Suppressor macrophage treated with lipopolysaccharide for 4 hours (primary cell): ENCODE data around the gene PTPRD.
"Not testable (repeated sequence)": the region's sequence is repeated elsewhere in the genome, so short reads cannot be mapped to it uniquely, and the experiment has no call there.

Experiments used
- DNase-seq: peaks from one replicate; pipeline ENCODE4 v3.0.0-alpha.2; 2020

PTPRD gene

DNA sequence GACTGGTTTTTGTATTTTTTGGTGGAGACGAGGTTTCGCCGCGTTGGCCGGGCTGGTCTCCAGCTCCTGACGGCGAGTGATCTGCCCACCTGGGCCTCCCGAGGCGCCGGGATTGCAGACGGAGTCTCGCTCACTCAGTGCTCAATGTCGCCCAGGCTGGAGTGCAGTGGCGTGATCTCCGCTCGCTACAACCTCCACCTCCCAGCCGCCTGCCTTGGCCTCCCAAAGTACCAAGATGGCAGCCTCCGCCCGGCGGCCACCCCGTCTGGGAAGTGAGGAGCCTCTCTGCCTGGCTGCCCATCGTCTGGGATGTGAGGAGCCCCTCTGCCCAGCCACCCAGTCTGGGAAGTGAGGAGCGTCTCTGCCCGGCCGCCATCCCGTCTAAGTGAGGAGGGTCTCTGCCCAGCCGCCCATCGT is 163.6 kb downstream of the PTPRD start:
- DNase-seq: not testable (repeated sequence)

DNA sequence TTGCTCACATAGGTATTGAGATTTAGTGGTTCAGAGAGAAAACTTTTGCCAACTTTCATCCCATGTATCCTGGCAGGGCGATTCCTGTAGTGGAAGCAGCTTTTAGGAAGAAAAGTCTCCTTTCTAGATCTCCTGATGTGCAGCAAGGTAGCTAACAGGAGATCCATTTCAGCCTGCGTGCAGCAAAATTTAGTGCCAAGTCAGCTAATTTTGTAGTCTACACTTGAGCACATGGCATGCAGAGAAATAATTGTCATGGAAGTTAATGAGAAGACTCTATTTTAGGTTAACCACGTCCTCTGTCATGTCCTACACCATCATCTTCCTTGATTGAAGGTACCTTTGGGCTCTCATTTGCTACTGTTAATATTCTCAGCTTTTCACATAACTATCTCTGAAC is 165.8 kb downstream of the PTPRD start:
- DNase-seq: no peak

DNA sequence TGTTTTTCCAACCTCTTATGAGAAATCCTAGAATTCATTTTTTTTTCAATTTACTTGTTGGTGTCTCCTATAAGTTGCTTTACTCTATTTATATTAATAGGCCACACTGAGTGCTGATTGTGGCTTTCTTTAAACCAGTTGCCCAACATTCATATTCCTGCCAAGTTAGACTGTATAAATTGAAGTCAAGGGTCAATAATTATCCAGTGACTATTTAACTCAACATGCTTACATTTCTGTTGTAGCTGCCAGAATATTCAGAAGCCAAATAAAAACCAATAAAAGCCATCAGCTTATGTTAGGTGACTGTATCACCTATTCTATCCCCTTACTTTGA is 169.0 kb downstream of the PTPRD start:
- DNase-seq: no peak

DNA sequence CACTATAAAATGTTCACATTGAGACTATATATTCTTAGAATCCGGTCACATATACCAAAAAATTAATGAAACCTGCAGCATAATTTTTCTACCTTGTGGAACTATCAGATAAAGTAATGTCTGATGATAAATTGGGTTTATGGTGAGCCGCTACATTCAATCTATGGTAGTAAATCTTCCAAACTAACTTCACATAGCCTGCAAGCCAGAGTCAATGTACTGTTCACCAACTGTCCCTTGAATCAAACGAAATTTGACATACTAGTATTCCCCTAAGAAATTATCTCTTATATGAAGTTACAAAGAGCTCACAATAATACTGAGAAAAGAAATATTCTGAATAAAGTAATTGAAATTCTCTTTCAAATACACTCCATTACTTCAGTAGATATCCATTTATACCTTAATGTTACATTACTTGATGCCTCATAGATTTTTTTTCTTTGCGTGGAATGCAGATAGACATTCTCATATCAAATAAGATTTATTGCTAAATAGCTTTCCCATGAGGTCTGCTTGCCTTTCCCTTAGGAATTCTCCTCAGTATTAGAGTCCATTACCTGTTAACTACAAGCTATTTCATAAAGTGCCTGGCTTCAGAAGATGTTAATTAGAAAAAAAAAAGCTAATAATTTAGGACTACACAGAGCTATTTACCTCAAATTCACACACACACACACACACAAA is 169.5 kb downstream of the PTPRD start:
- DNase-seq: no peak

DNA sequence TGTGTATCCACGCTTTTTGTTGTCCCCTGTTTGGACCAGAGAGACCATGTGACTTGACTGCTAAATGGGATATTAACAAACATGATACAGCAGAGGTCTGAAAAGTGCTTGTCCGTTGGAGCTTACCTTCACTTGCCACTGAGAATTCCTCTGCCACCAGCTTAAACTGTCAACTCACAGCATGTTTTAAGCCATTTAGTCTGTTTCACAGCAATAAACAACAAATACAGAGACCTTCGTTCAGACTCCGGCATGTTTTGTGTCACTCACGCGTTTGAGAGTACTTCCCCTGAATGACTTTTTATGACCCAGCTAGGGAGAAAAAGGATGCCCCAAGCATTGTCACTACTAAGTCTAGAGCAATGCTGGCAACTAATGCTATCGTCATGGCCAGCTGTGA is 173.8 kb downstream of the PTPRD start:
- no peak for DNase-seq

DNA sequence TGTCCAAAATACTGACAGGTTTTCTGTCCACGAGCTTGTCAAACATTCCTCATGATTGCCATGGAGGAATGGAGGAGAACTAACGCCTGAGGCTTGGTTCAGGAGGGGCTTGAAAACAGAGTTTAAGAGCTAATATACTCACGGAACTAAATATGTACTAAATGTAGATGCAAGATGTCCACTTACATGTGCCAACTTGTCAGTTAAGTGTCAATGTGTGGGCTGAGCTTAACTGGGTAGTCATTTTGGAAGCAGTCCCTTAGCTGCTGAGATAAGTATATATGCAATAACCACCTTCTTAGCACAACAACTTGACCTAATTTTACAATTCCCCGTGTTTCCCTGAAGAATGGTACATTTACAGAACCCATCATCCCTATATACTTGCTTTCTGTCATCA is 176.0 kb downstream of the PTPRD start:
- no peak for DNase-seq

DNA sequence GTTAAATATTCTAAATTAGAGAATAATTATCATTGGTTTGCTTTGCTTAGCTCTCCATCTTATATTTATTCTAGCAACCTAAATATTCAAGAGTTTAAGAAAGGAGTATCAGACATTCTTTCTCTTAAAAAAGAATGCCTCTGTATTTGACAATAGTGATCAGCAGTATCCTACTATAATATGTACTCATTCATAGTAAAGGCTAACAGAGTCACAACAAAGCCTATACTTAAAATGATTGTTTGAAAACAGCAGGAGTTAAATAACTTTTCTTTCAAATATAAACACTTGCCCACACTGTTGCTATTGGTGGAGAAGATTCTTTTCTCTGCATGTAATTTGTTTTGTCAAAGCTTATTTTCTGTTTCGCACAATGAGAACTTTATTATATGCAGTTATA is 178.4 kb downstream of the PTPRD start:
- no peak for DNase-seq

DNA sequence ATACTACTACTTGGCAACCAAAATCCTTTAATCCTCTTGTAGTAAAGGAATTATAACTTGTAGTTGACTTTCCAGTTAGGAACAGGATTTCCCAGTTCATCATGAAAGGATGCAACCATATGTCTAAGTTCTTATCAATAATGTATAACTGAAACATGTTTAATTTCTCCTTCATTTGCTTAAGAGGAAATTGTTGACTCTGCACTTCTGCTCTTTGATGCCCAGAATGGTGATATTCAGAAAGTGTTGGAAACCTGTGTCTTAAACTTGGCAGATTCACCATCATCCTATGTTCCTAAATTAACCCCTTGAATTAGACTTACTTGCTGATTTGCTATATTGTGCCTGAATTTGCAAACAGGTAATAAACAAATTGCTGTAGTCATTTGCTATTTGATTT is 201.5 kb downstream of the PTPRD start:
- no peak for DNase-seq

DNA sequence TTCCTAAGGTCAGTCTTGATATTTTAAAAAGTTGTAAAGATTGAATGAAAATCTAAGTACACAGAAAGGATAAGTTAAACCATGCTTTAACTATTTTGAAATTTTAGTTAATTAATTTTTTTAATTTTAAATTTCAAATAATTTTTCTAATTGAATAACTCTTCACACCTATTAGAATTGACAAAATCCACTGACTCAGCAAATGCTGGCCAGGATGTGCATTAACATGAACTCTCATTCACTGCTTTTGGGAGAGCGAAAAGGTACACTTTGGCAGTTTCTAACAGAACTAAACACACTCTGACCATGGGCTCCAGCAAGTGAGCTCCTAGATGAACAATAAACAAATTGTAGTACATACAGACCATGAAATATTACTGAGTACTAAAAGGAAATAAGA is 209.5 kb downstream of the PTPRD start:
- DNase-seq: no peak

DNA sequence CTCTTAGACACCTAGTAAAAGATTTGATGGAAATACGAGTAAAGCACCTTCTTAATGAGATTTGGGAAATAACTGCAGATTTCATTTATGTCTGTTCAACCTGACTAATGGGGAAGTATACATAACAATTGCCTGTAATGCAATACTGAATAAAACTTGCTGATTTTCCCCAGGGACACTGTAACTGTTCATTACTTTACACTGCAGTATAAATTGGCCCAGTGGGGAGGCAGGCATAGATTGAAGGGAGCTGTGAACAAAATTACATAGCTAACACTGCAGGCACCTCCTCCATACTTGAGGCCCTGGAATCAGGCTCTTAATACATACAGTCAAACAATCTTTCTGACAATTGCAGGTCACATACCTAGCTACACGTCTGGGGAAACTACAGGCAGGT is 216.2 kb downstream of the PTPRD start:
- DNase-seq: no peak

DNA sequence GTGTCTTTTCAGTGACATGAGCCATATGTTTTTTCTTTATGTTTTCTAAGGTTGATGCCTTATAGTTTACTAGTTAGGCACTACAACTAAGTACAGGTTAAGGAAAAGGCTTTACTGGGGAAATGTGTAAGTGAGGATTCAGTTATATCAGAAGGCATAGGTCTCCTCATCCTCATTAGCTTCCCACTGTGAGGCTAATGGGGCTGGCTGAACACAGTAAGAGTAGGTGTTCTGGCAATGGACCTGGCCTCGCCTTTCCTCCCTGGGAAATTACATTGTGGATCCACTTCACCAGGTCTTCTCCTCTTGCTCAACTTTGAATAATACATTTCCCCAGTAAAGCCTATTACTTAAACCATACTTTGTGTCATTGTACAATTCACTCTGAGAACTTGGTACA is 225.5 kb downstream of the PTPRD start:
- DNase-seq: no peak

DNA sequence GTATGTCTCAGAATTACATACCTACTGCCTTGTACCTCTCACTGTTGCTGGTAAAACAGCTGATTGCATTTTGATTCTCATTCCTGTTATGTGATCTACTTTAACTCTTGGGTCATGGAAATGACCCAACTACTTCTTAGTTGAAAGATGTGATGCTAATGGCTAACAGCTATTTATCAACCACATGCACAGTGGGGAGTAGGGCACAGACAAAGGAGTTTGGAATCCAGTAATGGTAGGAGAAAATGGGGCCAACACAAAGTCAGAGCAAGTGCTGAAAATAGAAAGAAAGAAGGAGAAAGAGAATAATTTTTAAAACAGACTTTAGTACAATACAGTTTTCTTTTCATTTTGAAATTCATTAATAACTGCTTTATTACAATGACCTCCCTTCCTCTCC is 241.0 kb downstream of the PTPRD start:
- DNase-seq: no peak

DNA sequence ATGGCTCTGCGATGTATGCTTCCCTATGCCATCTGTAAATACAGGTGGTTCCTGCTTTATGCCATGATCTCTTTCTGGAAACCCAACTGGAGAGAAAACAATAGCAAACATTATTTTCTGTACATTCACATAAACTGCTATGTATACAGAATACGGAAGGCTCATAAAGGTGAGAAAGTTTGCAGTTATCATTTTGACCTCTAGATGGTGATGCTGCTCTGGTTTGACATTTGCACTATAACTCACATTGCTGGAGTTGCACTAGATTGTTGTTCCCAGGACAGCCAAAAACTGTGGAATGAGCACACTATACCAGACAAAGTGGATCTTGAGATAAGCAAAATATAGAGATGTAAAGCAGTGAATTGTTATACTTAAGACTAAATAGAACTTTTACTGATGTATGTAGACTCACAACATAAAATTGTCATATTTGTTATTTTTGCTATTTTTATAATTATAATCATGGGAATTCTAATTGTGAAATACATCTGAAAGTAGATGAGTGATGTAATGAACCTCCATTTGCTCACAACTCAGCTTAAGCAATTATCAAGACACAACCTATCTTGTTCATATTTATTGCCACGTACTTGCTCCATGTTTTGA is 246.5 kb downstream of the PTPRD start:
- DNase-seq: peak; percentile 37

DNA sequence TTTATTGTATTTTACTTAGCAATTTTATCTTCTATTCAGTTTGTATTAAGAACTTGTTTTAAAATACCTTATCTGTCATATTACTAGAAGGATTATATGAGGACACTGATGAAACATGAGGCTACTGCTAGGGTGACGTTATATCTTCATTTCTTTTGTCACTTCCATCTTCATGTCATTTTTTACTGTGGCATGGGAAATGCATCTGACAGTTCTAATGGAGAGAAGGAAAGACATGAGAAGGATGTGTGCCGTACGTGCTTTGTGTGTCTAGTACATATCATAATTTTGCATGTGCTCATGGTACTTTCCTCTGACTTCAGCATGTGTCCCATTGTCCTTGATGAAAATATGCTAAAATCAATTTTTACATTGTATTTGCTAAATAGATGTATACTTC is 258.2 kb downstream of the PTPRD start:
- no peak for DNase-seq

DNA sequence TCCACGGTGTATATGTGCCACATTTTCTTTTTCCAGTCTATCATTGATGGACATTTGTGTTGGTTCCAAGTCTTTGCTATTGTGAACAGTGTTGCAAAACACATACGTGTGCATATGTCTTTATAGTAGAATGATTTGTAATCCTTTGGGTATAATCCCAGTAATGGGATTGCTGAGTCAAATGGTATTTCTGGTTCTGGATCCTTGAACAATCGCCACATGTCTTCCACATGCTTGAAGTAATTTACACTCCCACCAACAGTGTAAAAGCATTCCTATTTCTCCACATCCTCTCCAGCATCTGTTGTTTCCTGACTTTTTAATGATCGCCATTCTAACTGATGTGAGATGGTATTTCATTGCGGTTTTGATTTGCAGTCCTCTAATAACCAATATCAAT is 267.2 kb downstream of the PTPRD start:
- not testable (repeated sequence) for DNase-seq

DNA sequence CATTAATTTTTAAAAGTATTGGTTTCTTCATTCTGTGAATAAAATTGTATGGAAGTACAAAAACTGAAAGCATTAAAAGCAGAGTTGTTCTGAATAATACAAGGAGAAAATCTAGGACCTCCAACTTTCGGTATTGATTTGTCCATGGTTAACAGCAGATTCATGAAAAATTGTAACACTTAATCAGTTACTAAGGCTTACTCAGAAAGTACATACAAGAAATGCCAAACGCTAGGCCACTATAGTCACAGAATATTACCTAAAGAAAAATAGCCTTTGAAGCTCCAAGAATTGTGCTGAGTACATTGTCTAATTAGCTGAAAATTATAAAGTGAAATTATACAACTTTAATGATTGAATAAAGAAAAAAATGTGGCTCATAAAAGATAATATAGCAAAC is 271.7 kb downstream of the PTPRD start:
- DNase-seq: no peak

DNA sequence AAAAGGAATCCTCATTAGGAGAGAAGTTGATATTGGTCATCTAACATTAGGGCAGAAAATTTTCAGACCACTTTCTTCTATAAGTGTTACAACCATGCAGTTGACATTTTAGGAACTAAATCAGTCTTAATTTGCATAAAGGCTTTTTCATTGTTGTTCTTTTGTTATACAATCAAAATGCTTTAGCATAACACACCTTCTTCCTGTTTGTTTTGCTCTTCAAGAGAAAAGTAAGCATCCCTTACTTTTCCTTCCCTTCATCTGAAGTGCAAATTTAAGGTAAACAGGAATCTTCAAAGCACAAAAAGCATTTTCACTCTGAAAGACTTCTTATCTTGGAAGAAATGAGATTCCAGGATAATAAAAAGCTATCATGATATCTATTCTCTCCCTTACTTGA is 273.6 kb downstream of the PTPRD start:
- no peak for DNase-seq

DNA sequence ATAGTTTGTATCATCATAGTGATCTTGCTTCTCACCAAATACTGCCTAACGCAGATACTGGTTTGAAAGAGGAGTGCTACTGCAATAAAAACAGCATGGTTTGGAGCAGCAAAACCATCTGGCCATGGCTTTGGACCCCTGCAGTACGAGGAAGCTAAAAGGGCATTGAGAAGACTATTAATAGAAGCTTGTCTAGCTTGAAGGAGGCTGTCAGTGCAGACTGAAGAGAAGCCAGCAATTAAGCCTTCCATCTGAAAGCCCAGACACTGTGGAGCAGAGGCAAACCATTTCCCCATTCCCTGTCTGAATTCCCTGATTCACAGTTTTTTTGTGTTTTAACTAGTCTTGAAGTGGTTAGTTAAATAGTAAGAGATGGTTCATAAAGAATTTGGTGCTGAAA is 281.6 kb downstream of the PTPRD start:
- DNase-seq: no peak

DNA sequence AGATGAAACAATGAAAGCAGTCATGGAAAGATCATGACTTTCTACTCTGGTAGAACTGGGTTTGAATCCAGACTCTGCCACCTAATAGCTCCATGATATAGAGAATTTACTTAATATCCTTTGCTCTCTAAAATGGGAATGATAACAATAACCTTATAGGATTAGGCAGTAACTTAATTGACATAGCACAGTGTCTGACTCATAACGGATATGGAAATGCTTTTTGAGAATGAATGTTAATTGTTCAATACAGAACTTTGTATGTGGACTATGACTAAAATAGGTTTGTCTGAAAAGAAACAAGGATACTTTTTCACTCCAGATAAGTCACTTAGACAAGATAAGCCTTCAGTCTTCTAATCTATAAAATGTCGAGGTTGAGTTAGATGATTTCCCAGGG is 330.7 kb downstream of the PTPRD start:
- no peak for DNase-seq

DNA sequence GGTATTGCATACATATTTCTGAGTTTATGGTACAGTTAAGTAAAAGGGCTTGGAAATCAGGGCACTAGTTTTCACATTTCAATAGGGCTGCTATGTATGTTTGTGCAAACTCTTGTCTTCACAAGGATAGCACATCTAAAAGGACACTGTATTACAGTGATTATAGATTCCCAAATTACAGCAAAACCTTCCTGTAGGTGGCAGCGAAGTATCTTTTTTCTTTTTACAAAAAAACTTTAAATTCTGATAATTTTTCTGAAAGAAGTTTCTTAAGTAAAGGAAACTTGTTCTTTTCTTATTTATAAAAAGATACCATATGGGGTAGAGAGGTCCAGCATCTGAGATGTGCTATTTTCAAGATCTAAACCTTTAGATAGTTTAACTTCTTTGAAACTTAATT is 337.8 kb downstream of the PTPRD start:
- DNase-seq: no peak

DNA sequence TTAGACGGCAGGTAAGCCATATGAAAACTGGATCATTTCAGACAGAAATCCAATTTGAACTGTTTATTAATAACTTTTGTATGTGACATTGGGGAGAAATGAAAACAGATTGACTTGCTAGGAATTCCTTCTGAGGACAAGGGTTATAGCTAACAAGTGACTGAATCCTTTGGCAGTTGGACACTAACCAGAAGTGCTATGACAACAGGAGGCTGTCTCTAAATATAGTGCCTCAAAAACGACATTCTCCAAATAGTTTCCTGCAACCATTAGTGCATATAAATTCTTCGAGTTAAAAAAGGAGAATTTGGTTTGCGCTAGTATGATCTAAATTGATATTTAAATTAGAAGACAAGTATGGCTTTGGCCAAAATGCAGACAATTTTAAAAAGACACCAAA is 338.6 kb downstream of the PTPRD start:
- DNase-seq: no peak

DNA sequence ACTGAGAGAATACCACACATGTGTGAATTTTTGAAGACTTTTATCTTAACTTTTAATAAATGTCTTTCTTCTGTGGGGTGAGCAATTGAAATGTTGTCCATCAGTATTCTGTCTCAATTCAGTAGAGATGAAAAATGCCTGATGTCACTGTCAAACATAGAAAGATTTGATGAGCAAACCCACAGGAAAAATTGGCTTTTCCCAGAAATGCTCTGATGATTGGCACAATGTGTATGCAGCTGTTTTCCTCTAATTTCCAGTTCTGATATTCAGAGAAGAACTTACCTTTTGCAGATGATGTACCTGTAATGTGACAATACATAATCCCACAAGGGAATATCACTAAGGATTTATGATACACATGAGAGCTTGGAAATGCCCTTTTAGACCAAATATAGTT is 340.0 kb downstream of the PTPRD start:
- no peak for DNase-seq

DNA sequence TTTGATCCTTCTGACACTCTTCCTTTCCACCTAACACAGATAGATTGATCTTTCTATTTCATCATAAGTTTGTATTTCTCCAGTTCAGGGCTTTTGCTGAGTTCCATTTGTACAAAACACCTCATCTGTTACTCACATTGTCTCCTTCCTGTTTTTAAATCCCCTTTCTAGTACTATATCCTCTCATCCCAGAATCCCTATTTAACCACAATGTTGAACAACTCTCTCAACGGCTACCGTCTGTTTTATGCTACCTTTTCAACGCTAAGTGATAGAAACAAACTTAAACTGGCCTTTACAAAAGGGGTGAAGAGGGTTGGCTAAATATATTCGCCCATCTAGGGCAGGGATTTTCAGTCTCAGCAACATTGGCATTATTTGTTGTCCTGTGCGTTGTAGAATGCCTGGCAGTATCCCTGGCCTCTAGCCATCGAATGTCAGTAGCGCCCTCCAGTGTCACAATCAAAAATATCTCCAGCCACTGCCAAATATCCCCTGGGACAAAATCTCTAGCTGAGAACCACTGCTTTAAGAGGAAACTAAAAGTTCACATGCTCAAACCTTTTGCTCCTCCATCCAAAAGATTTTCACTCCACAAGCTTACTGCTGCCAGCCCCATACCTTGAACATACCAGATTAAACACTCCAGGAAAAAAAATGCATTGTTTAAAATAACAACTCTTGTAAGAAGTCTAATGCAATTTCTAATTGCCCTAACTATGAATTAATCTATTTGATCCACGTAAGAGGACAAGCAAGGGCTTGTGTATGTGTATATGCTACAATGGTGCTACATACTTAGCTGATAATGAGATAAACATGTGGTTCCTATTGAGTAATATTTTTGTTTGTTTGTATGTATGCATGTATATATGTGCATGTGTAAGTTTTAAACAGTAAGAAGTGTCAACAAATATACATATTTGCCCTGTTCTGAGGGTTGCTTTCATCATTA is 344.0 kb downstream of the PTPRD start:
- DNase-seq: peak; percentile 4

DNA sequence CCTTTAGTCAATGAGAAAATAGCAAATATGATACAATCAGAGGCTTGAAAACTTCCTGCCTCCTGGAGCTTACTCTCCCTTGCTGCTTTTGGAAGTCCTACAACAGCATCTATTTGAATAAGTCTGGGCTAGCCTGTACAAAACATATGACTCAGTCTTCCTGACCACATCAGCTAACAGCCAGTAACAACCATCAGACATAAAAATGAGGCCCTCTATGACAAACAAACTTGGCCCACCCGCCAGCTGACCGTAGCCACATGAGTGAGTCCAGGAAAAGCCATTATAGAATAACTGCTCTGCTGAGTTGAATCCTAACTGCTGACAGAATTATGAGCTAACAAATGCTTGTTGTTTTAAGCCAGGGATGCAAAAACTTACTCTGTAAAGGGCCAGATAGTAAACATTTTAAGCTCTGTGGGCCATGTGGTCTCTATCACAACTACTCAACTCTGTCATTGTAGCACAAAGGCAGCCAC is 347.6 kb downstream of the PTPRD start:
- no peak for DNase-seq
